HG02852 (cell line): ENCODE measurements around the gene ZNF423.

ENCODE experiments used
- ATAC-seq: cut with Tn5 transposase; IDR thresholded peaks from one replicate; pipeline ENCODE4 v1.9.1; 2021; ENCODE audit warnings: mild to moderate bottlenecking, moderate library complexity; ENCODE audit not compliant: unreplicated experiment

ZNF423 gene

DNA sequence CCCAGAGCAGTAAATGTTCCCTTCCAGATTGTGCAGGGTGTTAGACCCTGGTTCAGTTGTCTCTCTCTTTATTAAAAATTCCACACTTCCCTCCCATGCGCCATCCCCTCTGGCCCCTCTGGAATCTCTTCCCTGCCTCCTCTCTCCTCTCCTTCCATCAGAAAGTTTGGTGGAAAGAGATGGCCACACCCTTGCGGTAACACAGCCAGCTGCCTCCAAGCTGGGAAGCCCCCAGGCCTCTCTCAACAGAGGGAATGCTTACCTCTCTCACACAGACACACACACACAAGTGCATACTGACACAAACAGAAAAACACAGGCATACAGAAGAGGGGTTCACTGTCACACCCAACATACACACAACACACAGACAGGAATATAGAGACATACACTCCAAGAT, 261.8 kb downstream of the ZNF423 start:
- ATAC-seq, result no peak

DNA sequence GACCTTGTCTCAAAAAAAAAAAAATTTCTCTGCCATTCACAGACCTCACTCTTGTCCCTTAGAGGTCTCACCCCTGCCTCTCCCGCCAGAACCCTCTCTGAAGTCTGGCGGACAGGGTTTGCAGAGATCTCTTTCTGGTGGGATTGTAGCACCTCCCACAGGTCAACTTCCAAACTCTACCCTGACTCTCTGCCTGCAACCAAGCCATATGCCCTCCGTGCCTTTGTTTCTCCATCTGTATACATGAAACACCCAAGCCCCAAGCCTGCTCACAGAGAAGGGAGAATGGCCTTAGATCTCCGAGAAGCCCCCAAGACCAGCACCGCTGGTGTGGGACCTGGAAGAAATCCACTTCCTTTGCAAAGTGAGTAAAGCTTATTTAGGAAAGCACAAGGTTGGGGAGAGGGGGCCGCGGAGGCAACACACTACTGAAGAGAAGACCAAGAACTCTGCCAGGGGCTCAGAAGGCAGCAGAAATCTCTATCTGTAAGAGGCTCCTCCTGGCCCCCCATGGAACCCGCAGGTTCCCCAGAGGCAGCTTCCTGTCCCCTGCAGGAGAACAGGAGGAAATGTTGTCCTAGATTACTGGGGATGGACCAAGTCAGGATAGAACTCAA, 262.4 kb downstream of the ZNF423 start:
- no peak for ATAC-seq

DNA sequence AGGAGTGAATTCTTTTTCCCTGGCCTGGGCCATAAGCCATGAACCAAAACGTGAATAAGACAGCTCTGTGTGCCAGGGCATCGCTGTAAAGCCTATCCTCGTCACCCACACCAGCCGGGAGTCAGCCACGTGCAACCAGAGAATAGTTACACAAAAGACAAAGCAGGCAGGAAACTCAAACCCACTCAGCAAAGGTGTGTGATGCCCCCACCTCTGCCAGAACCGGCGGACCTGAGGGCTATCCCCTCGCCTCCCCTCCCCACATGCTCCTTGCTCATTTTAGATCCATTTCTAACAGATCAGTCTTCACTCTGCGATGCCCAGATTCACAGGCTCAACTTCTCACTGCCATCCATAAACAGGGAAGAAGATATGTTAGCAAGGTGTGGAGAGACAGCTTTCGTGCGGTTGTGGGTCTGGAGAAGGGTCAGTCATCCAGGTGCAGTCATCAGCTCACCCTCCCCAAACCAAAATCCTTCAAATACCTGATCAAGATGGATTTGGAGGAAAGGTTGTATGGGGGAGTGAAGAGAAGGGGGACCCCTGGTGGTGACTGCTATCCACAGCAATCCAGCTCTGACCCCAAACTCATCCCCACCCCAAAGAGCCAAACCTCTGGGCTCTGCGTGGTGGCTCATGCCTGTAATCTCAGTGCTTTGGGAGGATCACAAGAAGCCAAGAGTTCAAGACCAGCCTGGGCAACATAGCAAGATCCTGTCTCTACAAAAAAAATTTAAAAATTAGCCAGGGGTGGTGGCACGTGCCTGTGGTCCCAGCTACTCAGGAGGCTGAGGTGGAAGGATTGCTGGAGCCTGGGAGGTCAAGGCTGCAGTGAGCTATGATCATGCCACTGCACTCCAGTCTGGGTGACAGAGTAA, 263.1 kb downstream of the ZNF423 start:
- ATAC-seq, result peak; percentile 60

GRCh38 chr16:49590166-49590871, 265.6 kb downstream of the ZNF423 start:
- no peak for ATAC-seq

GRCh38 chr16:49589544-49590031, 266.3 kb downstream of the ZNF423 start:
- no peak for ATAC-seq

DNA sequence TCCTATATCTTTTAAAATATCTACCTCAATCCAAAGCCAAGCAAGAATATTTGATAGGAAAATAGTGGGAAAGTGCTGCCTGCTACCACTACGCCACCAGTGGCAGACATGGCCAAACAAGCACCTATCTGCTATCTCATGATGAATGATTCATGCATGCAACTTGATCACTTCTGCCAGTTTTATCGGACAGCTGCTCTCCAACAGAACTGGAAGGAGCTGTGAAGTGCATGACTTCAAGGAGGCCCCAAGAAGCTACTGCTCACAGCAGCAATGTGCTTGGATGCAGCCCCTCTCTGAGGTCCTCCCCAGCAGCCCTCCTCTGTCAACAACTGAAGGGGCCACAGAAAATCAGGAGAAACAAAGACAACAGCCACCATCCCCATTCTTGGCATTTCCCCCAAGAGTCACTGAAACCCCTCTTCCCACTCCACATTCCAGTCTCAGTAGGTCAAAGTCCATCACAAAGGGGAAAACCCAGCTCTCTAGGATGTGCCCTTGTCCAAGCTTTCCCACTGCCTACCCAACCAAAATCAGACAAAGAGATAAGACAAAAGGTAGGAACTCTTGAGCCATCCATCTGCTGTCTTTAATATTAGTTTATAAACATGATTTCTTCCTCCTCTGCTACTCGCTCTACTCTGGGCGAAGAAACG, 267.1 kb downstream of the ZNF423 start:
- no peak for ATAC-seq

GRCh38 chr16:49588026-49588425, 267.9 kb downstream of the ZNF423 start:
- ATAC-seq, result no peak

- ATAC-seq, result no peak
Measured at GRCh38 chr16:49587511-49587910, 268.4 kb downstream of the ZNF423 start.

DNA sequence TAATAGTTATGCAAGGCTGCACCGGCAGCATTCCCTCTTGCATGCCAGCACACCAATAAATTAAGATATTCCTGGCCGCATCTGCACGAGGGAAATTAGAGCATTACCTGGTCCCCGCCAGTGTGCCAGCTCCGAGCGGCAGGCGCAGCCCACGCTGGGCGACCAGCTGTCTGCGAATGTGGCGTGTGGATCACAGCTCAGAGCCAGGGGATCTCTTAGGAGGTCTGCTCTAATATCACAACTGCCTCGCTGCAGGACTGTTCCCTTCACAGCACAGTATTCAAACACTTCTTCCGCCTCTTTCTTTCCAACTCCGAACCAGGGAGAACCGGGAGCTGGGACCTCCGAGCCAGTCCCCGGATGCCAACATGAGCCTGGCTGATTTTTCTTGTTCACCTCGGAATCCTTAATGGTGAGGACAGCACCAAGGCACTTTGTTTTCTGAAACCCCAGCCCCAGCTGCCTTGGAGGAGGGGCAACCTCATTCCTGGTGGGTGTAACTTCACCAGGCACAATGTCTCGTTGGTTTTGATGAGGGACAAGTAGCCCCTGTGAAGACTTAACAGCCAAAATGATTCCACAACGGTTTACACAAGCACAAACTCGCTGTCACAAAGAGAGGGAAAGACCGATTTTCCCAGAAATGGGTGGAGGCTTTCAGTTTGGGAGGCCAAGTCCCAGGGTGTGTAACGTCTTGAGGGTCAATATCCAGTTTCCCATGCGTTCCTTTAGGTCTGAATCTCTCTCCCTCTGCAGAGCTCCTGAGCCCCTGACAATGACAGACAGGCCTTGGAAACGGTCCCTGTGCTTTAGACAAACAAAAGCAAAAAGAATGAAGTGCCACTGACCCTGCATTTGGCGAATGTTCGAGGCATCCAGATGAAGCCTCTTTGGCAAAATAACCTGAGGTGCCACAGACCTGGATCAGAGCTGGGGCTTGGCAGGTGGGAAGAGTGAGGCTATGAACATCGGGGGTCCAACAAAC, 269.2 kb downstream of the ZNF423 start:
- ATAC-seq, result no peak

- no peak for ATAC-seq
Measured at GRCh38 chr16:49585143-49585832, 270.6 kb downstream of the ZNF423 start.

DNA sequence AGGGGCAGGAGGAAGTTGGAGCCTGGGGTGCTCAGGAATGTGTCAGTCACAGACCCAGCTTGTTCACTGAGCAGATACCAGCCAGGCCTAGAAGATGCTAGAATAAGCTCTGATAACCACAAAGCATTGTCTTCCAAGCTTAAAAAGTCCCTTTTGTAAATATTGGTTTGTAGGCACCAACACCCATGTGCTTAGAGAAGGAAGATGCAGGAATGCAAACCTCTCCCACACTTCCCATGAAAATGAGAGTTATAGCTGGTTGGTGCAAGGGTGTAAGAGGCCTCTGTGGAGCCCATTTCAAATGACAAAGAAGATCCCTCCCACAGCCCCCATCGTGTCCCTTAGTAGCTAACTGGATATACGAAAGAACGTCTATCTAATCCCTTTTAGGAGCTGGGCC, 272.0 kb downstream of the ZNF423 start:
- ATAC-seq, result no peak

GRCh38 chr16:49581630-49582298, 274.1 kb downstream of the ZNF423 start:
- ATAC-seq, result no peak

GRCh38 chr16:49580751-49581303, 275.1 kb downstream of the ZNF423 start:
- no peak for ATAC-seq

- ATAC-seq, result no peak
Measured at GRCh38 chr16:49578435-49579024, 277.4 kb downstream of the ZNF423 start.

- ATAC-seq, result no peak
Measured at GRCh38 chr16:49578018-49578417, 277.9 kb downstream of the ZNF423 start.

- ATAC-seq, result no peak
Measured at GRCh38 chr16:49576941-49577340, 279.0 kb downstream of the ZNF423 start.

DNA sequence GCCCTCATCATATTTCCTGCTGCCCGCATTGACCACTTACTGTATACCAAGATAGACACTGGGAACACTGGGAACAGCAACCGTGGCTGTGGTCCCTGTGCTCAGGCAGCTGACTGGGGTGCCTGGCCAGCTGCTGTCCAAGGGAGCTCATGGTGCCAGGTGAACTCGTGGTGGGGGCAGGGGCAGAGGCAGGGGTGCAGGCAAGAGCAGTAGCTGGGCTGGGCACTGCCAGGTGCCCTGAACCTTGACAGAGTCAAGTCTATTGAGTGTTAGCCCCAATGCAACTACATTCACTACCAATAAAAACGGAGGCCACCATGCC, 279.8 kb downstream of the ZNF423 start:
- ATAC-seq, result no peak
